A549 (cell line): Measurements from ENCODE around the gene WNT7B.

ENCODE experiments used
- NPAS2 ChIP-seq: fragments of 250-450 bp; sonication (Bioruptor Pico); IDR thresholded peaks from 2 replicates; pipeline ENCODE4 v1.8.0; 2022; ENCODE audit warnings: mild to moderate bottlenecking, moderate library complexity, borderline replicate concordance
- PHF8 ChIP-seq: fragments of 200-600 bp; sonication (generic); IDR thresholded peaks from 2 replicates; pipeline ENCODE4 v1.6.1; 2016; ENCODE audit warnings: low read depth, mild to moderate bottlenecking, antibody characterized with exemption, moderate library complexity, borderline replicate concordance
- ZNF302 ChIP-seq: fragments of 250-450 bp; sonication (Bioruptor Pico); IDR thresholded peaks from 2 replicates; pipeline ENCODE4 v1.9.0; 2021; ENCODE audit warnings: inconsistent platforms, mild to moderate bottlenecking, moderate library complexity
- TF ChIP-seq, protein P1 (sequence below): fragments of >200 bp; sonication (Bioruptor Twin); formaldehyde crosslinking; IDR thresholded peaks from 3 replicates; pipeline ENCODE4 v1.5.1; 2016

- TF ChIP-seq, protein P1, sequence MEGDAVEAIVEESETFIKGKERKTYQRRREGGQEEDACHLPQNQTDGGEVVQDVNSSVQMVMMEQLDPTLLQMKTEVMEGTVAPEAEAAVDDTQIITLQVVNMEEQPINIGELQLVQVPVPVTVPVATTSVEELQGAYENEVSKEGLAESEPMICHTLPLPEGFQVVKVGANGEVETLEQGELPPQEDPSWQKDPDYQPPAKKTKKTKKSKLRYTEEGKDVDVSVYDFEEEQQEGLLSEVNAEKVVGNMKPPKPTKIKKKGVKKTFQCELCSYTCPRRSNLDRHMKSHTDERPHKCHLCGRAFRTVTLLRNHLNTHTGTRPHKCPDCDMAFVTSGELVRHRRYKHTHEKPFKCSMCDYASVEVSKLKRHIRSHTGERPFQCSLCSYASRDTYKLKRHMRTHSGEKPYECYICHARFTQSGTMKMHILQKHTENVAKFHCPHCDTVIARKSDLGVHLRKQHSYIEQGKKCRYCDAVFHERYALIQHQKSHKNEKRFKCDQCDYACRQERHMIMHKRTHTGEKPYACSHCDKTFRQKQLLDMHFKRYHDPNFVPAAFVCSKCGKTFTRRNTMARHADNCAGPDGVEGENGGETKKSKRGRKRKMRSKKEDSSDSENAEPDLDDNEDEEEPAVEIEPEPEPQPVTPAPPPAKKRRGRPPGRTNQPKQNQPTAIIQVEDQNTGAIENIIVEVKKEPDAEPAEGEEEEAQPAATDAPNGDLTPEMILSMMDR = no peak
- TF ChIP-seq NPAS2 (no peak), ZNF302 (no peak), PHF8 (no peak)
Measured at GRCh38 chr22:45923212-45923611, 53.8 kb downstream of the WNT7B start.
